ENCODE data around the gene RNH1.

RNH1 gene

GRCh38 chr11:506995-507726 lies at the start of gene RNH1:
Gene RNH1, minus strand, starts transcription at chr11:507242. Its CDS starts 5,080 bp downstream, at chr11:502162.
- peak; percentile 83 to 90 for DNase-seq

- DNase-seq, result peak in 1 of 2 experiments; percentile 43
Measured at GRCh38 chr11:555780-556661, 49.0 kb upstream of the RNH1 start.

- DNase-seq, result no peak
Measured at GRCh38 chr11:555227-555779, 48.3 kb upstream of the RNH1 start.

- DNase-seq, result peak; percentile 92 to 93
Measured at GRCh38 chr11:554428-555226, 47.6 kb upstream of the RNH1 start.

- DNase-seq, result no peak
Measured at GRCh38 chr11:553988-554340, 46.9 kb upstream of the RNH1 start.

- no peak for DNase-seq
Measured at GRCh38 chr11:553083-553987, 46.3 kb upstream of the RNH1 start.

GRCh38 chr11:551596-551995 lies 44.6 kb upstream of the RNH1 start:
- DNase-seq, result no peak

- no peak for DNase-seq
Measured at GRCh38 chr11:551131-551530, 44.1 kb upstream of the RNH1 start.

GRCh38 chr11:550746-551085 lies 43.7 kb upstream of the RNH1 start:
- no peak for DNase-seq

- no peak for DNase-seq
Measured at GRCh38 chr11:550021-550745, 43.1 kb upstream of the RNH1 start.

- DNase-seq, result no peak
Measured at GRCh38 chr11:548700-549603, 41.9 kb upstream of the RNH1 start.

- DNase-seq, result no peak
Measured at GRCh38 chr11:545171-545570, 38.1 kb upstream of the RNH1 start.

- DNase-seq, result no peak
Measured at GRCh38 chr11:544817-545166, 37.8 kb upstream of the RNH1 start.

- DNase-seq, result no peak
Measured at GRCh38 chr11:541433-541885, 34.4 kb upstream of the RNH1 start.

GRCh38 chr11:540583-541432 lies 33.8 kb upstream of the RNH1 start:
- DNase-seq, result no peak

GRCh38 chr11:539971-540481 lies 33.0 kb upstream of the RNH1 start:
- DNase-seq, result no peak

GRCh38 chr11:538431-539051 lies 31.5 kb upstream of the RNH1 start:
- no peak for DNase-seq

GRCh38 chr11:537622-538430 lies 30.8 kb upstream of the RNH1 start:
- no peak for DNase-seq

All from NCI-H2081 (cell line).